Measurements from ENCODE around the gene IRX6.

IRX6 gene

GRCh38 chr16:55323637-55324271 lies at the start of gene IRX6:
IRX6 (plus strand) TSS chr16:55324203; CDS start chr16:55325092, 889 bp downstream.
- DNase-seq = peak; percentile 55

- DNase-seq = no peak
Measured at GRCh38 chr16:55274391-55274790, 49.6 kb upstream of the IRX6 start.

GRCh38 chr16:55275167-55275566 lies 48.8 kb upstream of the IRX6 start:
- no peak for DNase-seq

- no peak for DNase-seq
Measured at GRCh38 chr16:55275869-55276268, 48.1 kb upstream of the IRX6 start.

- no peak for DNase-seq
Measured at GRCh38 chr16:55277536-55277935, 46.5 kb upstream of the IRX6 start.

- no peak for DNase-seq
Measured at GRCh38 chr16:55279598-55279997, 44.4 kb upstream of the IRX6 start.

- DNase-seq = no peak
Measured at GRCh38 chr16:55280587-55280986, 43.4 kb upstream of the IRX6 start.

- no peak for DNase-seq
Measured at GRCh38 chr16:55282441-55282840, 41.6 kb upstream of the IRX6 start.

GRCh38 chr16:55283812-55284717 lies 39.9 kb upstream of the IRX6 start:
- no peak for DNase-seq

GRCh38 chr16:55284718-55285099 lies 39.3 kb upstream of the IRX6 start:
- DNase-seq = no peak

- no peak for DNase-seq
Measured at GRCh38 chr16:55285586-55285985, 38.4 kb upstream of the IRX6 start.

- DNase-seq = no peak
Measured at GRCh38 chr16:55289353-55289752, 34.6 kb upstream of the IRX6 start.

GRCh38 chr16:55291847-55292246 lies 32.2 kb upstream of the IRX6 start:
- DNase-seq = no peak

- DNase-seq = no peak
Measured at GRCh38 chr16:55292491-55292890, 31.5 kb upstream of the IRX6 start.

GRCh38 chr16:55294129-55294528 lies 29.9 kb upstream of the IRX6 start:
- no peak for DNase-seq

GRCh38 chr16:55294931-55295342 lies 29.1 kb upstream of the IRX6 start:
- DNase-seq = no peak

- DNase-seq = no peak
Measured at GRCh38 chr16:55297062-55297909, 26.7 kb upstream of the IRX6 start.

GRCh38 chr16:55297910-55298479 lies 26.0 kb upstream of the IRX6 start:
- DNase-seq = no peak

- DNase-seq = no peak
Measured at GRCh38 chr16:55301385-55302008, 22.5 kb upstream of the IRX6 start.

- no peak for DNase-seq
Measured at GRCh38 chr16:55302635-55303034, 21.4 kb upstream of the IRX6 start.

GRCh38 chr16:55308973-55309372 lies 15.0 kb upstream of the IRX6 start:
- DNase-seq = no peak

GRCh38 chr16:55322327-55322726 lies 1.7 kb upstream of the IRX6 start:
- DNase-seq = no peak
